Thyroid gland (tissue), 4 donors: Measurements from ENCODE around the gene EYS.

Source experiments
- POLR2A ChIP-seq, 2 donors: fragments of 450-650 bp; IDR thresholded peaks; one replicate each; pipeline ENCODE4 v1.6.1; 2017; ENCODE audit warnings: antibody characterized with exemption in 2 of 2, mild to moderate bottlenecking in 2 of 2, moderate library complexity in 1 of 2
- TF ChIP-seq, protein P1 (sequence below), 6 experiments: fragments of 200-600 bp in 3 of 6; fragments of 450-650 bp in 3 of 6; sonication (generic) in 3 of 6; IDR thresholded peaks; one replicate each; pipeline ENCODE4 v1.5.1; 2016 to 2019; ENCODE audit warnings: antibody characterized with exemption in 6 of 6, mild to moderate bottlenecking in 2 of 6, inconsistent platforms in 1 of 6, moderate library complexity in 1 of 6

DNA sequence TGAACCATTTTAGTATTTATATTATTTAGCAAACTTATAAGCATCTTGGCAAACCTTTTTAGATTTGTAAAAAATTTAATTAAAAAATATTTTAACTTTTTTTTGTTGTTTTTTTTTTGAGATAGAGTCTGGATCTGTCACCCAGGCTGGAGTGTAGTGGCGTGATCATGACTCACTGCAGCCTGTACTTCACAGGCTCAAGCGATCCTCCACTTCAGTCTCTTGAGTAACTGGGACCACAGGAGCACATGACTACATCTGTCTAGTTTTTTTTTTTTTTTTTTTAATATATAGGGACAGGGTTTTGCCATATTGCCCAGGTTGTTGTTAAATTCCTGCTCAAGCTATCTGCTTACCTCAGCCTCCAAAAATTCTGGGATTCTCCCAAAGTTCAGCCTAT is 161.1 kb downstream of the EYS start:
- TF ChIP-seq, protein P1, sequence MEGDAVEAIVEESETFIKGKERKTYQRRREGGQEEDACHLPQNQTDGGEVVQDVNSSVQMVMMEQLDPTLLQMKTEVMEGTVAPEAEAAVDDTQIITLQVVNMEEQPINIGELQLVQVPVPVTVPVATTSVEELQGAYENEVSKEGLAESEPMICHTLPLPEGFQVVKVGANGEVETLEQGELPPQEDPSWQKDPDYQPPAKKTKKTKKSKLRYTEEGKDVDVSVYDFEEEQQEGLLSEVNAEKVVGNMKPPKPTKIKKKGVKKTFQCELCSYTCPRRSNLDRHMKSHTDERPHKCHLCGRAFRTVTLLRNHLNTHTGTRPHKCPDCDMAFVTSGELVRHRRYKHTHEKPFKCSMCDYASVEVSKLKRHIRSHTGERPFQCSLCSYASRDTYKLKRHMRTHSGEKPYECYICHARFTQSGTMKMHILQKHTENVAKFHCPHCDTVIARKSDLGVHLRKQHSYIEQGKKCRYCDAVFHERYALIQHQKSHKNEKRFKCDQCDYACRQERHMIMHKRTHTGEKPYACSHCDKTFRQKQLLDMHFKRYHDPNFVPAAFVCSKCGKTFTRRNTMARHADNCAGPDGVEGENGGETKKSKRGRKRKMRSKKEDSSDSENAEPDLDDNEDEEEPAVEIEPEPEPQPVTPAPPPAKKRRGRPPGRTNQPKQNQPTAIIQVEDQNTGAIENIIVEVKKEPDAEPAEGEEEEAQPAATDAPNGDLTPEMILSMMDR (IDR thresholded peaks at IDR 0.05): no peak
- TF ChIP-seq POLR2A (IDR thresholded peaks at IDR 0.05): no peak
